G401 (cell line): ENCODE measurements around the gene ASMTL. TPM values are rescaled to one million over a fixed set of nuclear protein-coding genes. Genes with fewer than 3 reads are reported as not detected.
"Not testable (repeated sequence)": the region's sequence is repeated elsewhere in the genome, so short reads cannot be mapped to it uniquely, and the experiment has no call there.

ENCODE experiments used
- DNase-seq: peaks from one replicate; pipeline ENCODE4 v3.0.0-alpha.2; 2015; ENCODE audit warnings: low spot score
- in situ Hi-C: cut with HindIII; loops from 2 replicates; pipeline ENCODE4 v1.10.0; 2016; ENCODE audit warnings: low sequenced_read_pairs, mixed read lengths
- total RNA-seq: library from RNA; depleted of rRNA; stranded (reverse); fragments of >200 nt; shearing (Covaris generic); gene quantifications from 2 replicates; pipeline ENCODE4 v1.2.3, GENCODE V29; 2014; rRNA removed

ASMTL gene
- total RNA-seq, 1 experiment from 2014 or later: 214 TPM

- in situ Hi-C loops: no loop called here
- no peak for DNase-seq
Measured at GRCh38 chrX:1384658-1385252, 68.0 kb downstream of the ASMTL start.

GRCh38 chrX:1380672-1381233, 72.0 kb downstream of the ASMTL start:
- no peak for DNase-seq

GRCh38 chrX:1378306-1378759, 74.4 kb downstream of the ASMTL start:
- in situ Hi-C loops: no loop called here
- no peak for DNase-seq

More at GRCh38 chrX:1380672-1381233, 72.0 kb downstream of the ASMTL start:
- in situ Hi-C loops: no loop called here

GRCh38 chrX:1368385-1368698, 84.4 kb downstream of the ASMTL start:
- in situ Hi-C loops: no loop called here
- no peak for DNase-seq

- in situ Hi-C loops, DNase-seq: not testable (repeated sequence)
Measured at GRCh38 chrX:1366363-1366762, 86.3 kb downstream of the ASMTL start.

DNA sequence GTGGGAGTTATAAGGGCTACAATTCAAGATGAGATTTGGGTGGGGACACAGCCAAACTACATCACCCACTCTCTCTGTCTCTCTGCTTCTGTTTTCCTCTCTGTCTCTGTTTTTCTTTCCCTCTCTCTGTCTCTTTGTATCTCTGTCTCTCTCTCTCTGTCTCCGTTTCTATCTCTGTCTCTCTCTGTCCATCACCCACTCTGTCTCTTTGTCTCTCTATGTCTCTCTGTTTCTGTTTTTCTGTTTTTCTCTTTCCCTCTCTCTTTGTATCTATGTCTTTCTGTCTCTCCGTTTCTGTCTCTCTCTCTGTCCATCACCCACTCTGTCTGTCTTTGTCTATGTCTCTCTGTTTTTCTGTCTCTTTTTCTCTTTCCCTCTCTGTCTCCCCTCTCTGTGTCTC, 90.8 kb downstream of the ASMTL start:
- no peak for DNase-seq
- in situ Hi-C loops: no loop called here

DNA sequence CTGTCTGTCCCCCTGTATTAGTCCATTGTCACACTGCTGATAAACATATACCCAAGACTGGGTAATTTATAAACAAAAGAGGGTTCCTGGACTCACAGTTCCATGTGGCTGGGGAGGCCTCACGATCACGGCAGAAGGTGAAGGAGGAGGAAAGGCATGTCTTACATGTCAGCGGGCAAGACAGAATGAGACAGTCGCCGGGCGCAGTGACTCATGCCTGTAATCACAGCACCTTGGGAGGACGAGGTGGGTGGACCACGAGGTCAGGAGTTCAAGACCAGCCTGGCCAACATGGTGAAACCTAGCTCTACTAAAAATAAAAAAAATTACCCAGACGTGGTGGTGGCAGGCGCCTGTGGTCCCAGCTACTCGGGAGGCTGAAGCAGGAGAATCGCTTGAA, 91.4 kb downstream of the ASMTL start:
- in situ Hi-C loops: no loop called here

GRCh38 chrX:1360171-1360570, 92.5 kb downstream of the ASMTL start:
- DNase-seq: no peak
- in situ Hi-C loops: no loop called here

More for the DNA sequence above, 91.4 kb downstream of the ASMTL start:
- no peak for DNase-seq

DNA sequence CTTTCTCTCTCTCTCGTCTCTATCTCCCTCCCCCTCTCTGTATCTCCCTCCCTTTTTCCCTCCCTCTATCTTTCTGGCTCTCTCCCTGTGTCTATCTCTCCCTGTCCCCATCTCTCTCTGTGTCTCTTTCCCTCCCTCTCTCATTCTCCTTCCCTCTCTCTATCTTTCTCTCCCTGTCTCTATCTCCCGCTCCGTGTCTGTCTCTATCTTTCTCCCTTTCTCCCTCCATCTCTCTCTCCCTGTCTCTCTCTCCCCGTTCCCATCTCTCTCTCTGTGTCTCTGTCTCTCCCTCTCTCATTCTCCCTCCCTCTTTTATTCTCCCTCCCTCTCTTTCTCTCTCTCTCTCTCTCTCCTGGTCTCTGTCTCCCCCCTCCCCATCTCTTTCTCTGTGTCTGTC, 93.2 kb downstream of the ASMTL start:
- DNase-seq: no peak
- in situ Hi-C loops: no loop called here

- no peak for DNase-seq
- in situ Hi-C loops: no loop called here
Measured at GRCh38 chrX:1358793-1359476, 93.8 kb downstream of the ASMTL start.

GRCh38 chrX:1357993-1358392, 94.7 kb downstream of the ASMTL start:
- no peak for DNase-seq
- in situ Hi-C loops: no loop called here

DNA sequence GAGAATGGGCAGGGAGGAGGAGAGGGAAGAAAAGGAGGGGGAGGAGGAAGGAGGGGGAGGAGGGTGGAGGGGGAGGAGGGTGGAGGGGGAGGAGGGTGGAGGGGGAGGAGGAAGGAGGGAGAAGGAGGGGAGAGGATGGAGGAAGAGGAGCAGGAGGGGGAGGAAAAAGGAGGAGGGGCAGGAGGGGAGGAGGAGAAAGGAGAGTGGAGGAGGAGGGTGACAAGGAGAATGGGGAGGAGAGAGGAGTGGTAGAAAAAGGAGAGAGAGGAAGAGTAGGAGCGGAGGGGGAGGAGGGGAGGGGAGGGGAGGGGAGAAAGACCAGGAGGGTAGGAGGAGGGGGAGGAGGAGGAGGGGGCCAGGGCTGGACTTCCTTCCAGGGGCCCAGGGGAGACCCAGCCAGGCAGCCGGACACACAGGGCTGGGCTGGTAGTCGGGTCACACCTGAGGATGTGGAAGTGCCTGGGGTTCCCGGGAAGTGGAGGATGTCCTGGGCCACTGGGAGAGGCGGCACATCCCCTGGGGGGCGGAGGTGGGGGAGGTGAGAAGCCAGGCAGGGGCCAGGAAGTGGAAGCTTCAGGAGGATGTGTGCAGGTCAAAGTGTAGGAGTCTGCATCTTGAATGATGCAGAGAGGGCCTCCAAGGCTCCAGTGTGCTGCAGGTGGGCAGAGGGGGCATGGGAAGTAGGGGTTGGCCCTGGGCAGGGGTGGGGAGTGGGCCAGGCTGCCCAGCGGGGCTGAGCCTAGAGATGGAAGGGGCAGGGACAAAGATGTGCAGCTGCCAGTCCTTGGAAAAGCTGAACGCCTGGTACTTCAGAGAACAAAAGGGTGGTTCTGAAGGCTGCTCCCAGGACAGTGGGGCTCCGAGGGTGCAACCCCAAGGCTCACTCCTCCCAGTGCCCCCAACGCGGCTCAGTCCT, 97.3 kb downstream of the ASMTL start:
- DNase-seq: no peak
- in situ Hi-C loops: no loop called here

DNA sequence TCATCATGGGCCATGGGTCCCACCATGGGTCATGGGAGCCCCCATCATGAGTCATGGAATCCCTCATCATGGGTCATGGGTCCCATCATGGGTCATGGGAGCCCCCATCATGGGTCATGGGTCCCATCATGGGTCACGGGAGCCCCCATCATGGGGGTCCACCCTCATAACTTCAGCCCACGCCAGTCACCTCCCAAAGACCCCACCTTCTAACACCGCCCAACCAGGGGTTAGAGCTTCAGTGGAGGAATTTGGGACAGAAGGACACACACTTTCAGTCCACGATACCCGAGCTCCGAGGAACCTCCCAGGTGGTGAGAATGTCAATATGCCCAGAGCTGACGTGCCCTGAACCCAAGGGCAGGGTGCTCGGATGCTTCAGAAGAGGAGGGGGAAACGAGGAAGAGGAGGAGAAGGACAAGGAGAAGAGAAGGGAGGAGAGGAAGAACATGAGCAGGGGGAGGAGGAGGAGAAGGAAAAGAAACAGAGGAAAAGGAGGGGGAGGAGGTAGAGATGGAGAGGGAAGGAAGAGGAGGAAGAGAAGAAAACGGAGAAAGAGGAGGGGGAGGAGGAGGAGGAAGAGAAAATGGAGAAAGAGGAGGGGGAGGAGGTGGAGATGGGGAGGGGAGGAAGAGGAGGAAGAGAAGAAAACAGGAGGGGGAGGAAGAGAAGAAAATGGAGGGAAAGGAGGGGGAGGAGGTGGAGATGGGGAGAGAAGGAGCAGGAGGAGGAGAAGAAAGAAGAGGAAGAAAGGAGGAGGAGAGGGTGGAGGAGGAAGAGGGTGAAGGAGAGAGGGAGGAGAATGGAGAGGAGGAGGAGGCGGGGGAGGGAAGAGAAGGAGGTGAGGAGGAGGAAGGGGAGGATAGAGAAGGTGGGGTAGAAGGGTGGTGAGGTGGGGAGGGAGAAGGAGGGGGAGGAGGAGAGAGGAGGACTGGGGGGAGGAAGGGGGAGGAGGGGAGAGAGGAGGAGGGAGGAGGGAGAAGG, 98.4 kb downstream of the ASMTL start:
- no peak for DNase-seq
- in situ Hi-C loops: no loop called here

Other genes with a start within 250 kb of the ASMTL start
- gene CRLF2, start 240.3 kb downstream of the ASMTL start, total RNA-seq: not detected in 2 replicates
- 5.6 and 18.3 TPM in 2 replicates for gene CSF2RA, start 184.1 kb downstream of the ASMTL start, total RNA-seq
- gene IL3RA, start 116.1 kb downstream of the ASMTL start, total RNA-seq: not detected in 2 replicates
- 631 and 697 TPM in 2 replicates for gene SLC25A6, start 60.8 kb downstream of the ASMTL start, total RNA-seq
- gene P2RY8, start 84.3 kb upstream of the ASMTL start, total RNA-seq: under 0.01 TPM in 1 of 2 replicates, not detected in the other
- 37.1 and 38.3 TPM in 2 replicates for gene AKAP17A, start 138.7 kb upstream of the ASMTL start, total RNA-seq
- not detected in 2 replicates for gene ASMT, start 162.2 kb upstream of the ASMTL start, total RNA-seq